RWPE2 (cell line): ENCODE measurements around the gene KIAA1217.
A peak's percentile ranks its signal among the peaks of the same experiment; 100 is the strongest.
"Not testable (repeated sequence)": the region's sequence is repeated elsewhere in the genome, so short reads cannot be mapped to it uniquely, and the experiment has no call there.

ENCODE experiments used
- ATAC-seq: fragments of 200-7000 bp; cut with Tn5 transposase; 3 replicates; pipeline ENCODE4 v1.9.1; 2021; ENCODE audit warnings: low read depth
- DNase-seq: peaks from one replicate; pipeline ENCODE4 v3.0.0-alpha.2; 2020; ENCODE audit warnings: low spot score
- H3K27ac ChIP-seq: fragments of 450-650 bp; 2 replicates; pipeline ENCODE4 v1.5.1; 2017; ENCODE audit warnings: mild to moderate bottlenecking; ENCODE audit not compliant: poor library complexity, severe bottlenecking
- H3K27me3 ChIP-seq: fragments of 250-450 bp; sonication (Bioruptor Pico); 2 replicates; pipeline ENCODE4 v1.5.1; 2021; ENCODE audit warnings: mild to moderate bottlenecking, moderate library complexity; ENCODE audit not compliant: insufficient read depth, poor library complexity, severe bottlenecking
- H3K36me3 ChIP-seq: fragments of 250-450 bp; sonication (Bioruptor Pico); 2 replicates; pipeline ENCODE4 v1.5.1; 2020; ENCODE audit warnings: low read depth, mild to moderate bottlenecking, moderate library complexity
- H3K4me1 ChIP-seq: fragments of 250-450 bp; sonication (Bioruptor Pico); 2 replicates; pipeline ENCODE4 v1.5.1; 2021; ENCODE audit warnings: mild to moderate bottlenecking, moderate library complexity; ENCODE audit not compliant: insufficient read depth, poor library complexity, severe bottlenecking
- H3K4me3 ChIP-seq: fragments of 250-450 bp; sonication (Bioruptor Pico); 2 replicates; pipeline ENCODE4 v1.5.1; 2021; ENCODE audit warnings: mild to moderate bottlenecking, moderate library complexity; ENCODE audit not compliant: severe bottlenecking
- H3K9me3 ChIP-seq: fragments of 250-450 bp; sonication (Bioruptor Pico); 2 replicates; pipeline ENCODE4 v1.5.1; 2021; ENCODE audit warnings: mild to moderate bottlenecking, moderate library complexity; ENCODE audit not compliant: severe bottlenecking
- TF ChIP-seq, protein P1 (sequence below): fragments of 450-650 bp; IDR thresholded peaks from one replicate; pipeline ENCODE4 v1.5.1; 2017; ENCODE audit warnings: mild to moderate bottlenecking, moderate library complexity; ENCODE audit not compliant: poor library complexity, severe bottlenecking

KIAA1217 gene

DNA sequence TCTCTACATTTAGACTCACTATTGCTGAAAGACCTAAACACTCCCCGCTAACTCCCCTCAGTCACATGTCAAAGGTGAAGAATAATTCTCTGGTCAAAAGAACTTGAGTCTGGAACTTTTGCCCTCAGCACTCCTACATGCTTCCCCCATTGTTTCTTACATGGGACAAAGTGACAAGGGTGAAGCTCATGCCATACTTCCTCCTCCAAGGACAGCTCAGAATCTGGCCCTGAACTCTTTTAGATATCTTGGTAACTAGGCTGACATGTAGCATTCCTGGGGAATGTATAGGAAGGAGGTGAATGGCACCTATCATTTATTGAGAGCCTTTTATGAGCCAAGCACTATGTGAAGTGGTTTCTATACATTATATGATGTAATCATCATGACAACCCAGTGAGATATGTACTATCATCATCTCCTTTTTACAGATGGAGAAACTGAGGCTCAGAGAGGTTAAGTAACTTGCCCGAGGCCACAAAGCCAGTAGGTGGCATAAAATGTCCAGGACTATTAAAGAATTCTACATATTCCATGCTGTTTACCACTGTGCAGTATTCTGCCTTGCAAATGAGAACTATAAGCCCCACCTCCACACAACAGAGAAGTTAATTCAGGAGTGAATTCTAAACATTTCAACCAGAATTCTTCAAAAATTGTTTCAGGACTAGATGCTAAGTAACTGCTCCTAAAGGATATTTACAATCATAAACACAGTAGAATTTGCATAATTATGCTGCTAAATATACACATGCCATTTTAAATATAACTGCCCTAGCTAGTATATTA is 268.2 kb downstream of the KIAA1217 start:
- TF ChIP-seq, protein P1, sequence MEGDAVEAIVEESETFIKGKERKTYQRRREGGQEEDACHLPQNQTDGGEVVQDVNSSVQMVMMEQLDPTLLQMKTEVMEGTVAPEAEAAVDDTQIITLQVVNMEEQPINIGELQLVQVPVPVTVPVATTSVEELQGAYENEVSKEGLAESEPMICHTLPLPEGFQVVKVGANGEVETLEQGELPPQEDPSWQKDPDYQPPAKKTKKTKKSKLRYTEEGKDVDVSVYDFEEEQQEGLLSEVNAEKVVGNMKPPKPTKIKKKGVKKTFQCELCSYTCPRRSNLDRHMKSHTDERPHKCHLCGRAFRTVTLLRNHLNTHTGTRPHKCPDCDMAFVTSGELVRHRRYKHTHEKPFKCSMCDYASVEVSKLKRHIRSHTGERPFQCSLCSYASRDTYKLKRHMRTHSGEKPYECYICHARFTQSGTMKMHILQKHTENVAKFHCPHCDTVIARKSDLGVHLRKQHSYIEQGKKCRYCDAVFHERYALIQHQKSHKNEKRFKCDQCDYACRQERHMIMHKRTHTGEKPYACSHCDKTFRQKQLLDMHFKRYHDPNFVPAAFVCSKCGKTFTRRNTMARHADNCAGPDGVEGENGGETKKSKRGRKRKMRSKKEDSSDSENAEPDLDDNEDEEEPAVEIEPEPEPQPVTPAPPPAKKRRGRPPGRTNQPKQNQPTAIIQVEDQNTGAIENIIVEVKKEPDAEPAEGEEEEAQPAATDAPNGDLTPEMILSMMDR, result no peak
- H3K4me3 ChIP-seq, result no peak overlapping the region
- peaks cover 51% of the 10 kb centered on the region for H3K36me3 ChIP-seq
- H3K27me3 ChIP-seq, result no peaks in the 10 kb centered on the region
- DNase-seq (no peak), ATAC-seq (no peak)
- H3K27ac ChIP-seq, result no peak overlapping the region
- H3K9me3 ChIP-seq, result no peaks in the 10 kb centered on the region
- no peaks in the 10 kb centered on the region for H3K4me1 ChIP-seq

DNA sequence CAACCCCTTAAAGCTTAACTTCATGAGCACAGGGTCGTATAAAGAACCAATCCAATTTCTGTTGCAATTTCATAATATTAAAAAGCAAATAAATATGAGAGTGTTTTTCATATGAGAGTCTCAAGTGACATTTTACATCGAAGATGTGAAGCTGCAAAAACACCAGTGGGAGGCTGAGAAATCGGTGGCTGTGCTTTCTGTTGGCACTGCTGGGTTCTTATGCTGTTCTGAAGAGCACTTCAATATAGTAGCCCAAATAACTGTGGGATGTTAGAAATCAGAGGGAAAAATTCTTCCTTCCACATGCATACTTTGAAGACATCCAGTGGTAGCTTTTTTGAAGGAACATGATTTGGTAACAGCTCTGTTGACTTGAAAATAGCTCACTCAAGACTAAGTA is 269.0 kb downstream of the KIAA1217 start:
- ATAC-seq (no peak), DNase-seq (no peak)

DNA sequence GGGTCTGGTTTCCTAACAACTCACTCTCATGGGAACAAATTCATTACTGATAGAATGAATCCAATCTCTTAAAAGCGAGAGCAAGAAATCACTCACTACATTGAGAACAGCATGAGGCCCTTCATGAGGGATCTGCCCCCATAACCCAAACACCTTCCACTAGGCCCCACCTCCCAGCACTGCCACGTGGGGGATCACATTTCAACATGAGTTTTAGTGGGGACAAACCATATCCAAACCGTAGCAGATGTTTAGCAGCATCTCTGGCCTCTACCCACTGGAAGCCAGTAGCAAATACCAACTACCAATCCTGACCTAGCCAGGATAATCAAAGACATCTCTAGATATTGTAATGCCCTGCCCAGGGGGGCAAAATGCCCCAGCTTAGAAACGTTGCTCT is 270.9 kb downstream of the KIAA1217 start:
- Histone ChIP-seq H3K27me3 (no peaks in the 10 kb centered on the region), H3K9me3 (no peaks in the 10 kb centered on the region), H3K4me3 (no peak overlapping the region), H3K36me3 (peaks cover 28% of the 10 kb centered on the region), H3K4me1 (peaks cover 17% of the 10 kb centered on the region), H3K27ac (no peak overlapping the region)
- DNase-seq, result no peak
- TF ChIP-seq, protein P1, result no peak
- no peak for ATAC-seq

More for the DNA sequence above, 269.0 kb downstream of the KIAA1217 start:
- Histone ChIP-seq H3K27me3 (no peaks in the 10 kb centered on the region), H3K4me1 (peaks cover under 1% of the 10 kb centered on the region), H3K27ac (no peak overlapping the region), H3K36me3 (peaks cover 43% of the 10 kb centered on the region), H3K9me3 (no peaks in the 10 kb centered on the region), H3K4me3 (no peak overlapping the region)
- TF ChIP-seq, protein P1, result no peak

DNA sequence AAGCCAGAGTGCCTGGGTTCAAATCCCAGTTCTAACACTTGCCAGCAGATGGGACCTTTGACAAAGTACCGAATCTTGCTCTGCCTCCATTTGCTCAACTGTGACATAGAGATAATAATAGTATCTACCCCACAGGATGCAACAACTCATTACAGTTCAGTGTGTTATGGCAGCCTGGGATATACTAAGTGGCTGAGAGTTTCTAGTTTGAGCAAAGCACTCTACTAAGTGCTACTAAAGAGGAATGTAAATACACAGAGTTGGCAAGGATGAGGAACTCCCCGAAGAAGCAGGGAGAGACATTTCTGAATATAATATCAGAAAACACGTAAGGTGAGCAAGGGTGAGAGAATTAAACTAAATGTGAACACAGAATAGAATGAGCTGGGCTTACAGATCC is 271.5 kb downstream of the KIAA1217 start:
- Histone ChIP-seq H3K4me3 (no peak overlapping the region), H3K36me3 (peaks cover 29% of the 10 kb centered on the region), H3K27me3 (no peaks in the 10 kb centered on the region), H3K9me3 (no peaks in the 10 kb centered on the region), H3K27ac (no peak overlapping the region), H3K4me1 (peaks cover 17% of the 10 kb centered on the region)
- DNase-seq (no peak), ATAC-seq (no peak)
- TF ChIP-seq, protein P1, result no peak

DNA sequence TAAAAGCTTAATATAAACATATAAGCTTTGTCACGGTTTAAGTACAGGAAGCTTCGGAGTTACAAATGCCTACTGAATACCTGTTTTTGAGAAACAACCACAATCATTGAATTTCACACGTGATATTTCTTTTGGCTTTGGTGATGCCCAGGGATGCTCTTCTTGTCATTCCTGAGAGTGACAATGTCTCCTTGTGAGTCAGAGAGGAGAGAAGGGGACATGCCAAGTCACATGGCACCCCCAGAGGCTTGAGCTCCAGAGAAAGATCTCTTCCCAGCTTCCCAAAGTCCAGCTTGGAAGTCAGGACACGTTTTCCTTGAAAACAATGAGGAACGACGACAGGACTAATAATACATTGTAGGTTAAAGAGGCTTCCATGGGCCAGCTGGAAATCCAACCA is 272.3 kb downstream of the KIAA1217 start:
- Histone ChIP-seq H3K4me3 (no peak overlapping the region), H3K27me3 (no peaks in the 10 kb centered on the region), H3K36me3 (peaks cover 29% of the 10 kb centered on the region), H3K4me1 (peaks cover 17% of the 10 kb centered on the region), H3K27ac (no peak overlapping the region), H3K9me3 (no peaks in the 10 kb centered on the region)
- no peak for DNase-seq
- TF ChIP-seq, protein P1, result no peak
- ATAC-seq, result no peak

DNA sequence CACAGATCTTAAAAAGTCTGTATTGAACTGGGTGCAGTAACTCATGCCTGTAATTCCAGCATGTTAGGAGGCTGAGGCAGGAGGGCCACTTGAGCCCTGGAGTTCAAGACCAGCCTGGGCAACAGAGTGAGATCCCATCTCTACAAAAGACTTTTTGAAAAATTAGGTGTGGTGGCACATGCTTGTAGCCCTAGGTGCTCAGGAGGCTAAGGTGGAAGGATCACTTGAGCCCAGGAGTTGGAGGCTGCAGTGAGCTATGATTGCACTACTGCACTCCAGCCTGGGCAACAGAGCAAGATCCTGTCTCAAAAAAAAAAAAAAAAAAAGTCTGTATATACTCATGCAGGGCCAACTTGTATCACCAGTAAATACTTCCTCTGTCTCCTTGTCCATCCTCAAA is 273.8 kb downstream of the KIAA1217 start:
- ATAC-seq, DNase-seq, H3K4me3 ChIP-seq, H3K9me3 ChIP-seq, H3K27me3 ChIP-seq: not testable (repeated sequence)
- Histone ChIP-seq H3K4me1 (peaks cover 17% of the 10 kb centered on the region), H3K27ac (peak overlapping the region; percentile 96), H3K36me3 (peaks cover 24% of the 10 kb centered on the region)
